Sciatic nerve (tissue), 2 donors: Measurements from ENCODE around the gene TRIM74. TPM values are rescaled to one million over a fixed set of nuclear protein-coding genes. Genes with fewer than 3 reads are reported as not detected.
"Not testable (repeated sequence)": the region's sequence is repeated elsewhere in the genome, so short reads cannot be mapped to it uniquely, and the experiment has no call there.

Experiments used
- ATAC-seq: fragments of 200-7000 bp; cut with Tn5 transposase; one replicate; pipeline ENCODE4 v1.9.1; 2020; ENCODE audit warnings: mild to moderate bottlenecking, moderate library complexity
- DNase-seq: peaks from one replicate; pipeline ENCODE4 v3.0.0-alpha.2; 2020; ENCODE audit warnings: low spot score
- intact Hi-C: fragments of 100-400 bp; cut with DNase I; formaldehyde crosslinking; loops from one replicate; pipeline ENCODE4 v1.14.2; 2022
- total RNA-seq: library from RNA; stranded (reverse); fragmentation: NEBNext Ultra II Directional; extraction: Animal tissue kit (Norgen Biotek cat#: 25700); gene quantifications from one replicate; pipeline ENCODE4 v1.2.1, GENCODE V29; 2021
- donor health status: DM: no; HTN: no; CAD: no.
- donor health status: DM: no; HTN: no; CAD: no.

Gene TRIM74
- total RNA-seq, 1 donor from 2014 or later, result 2.0 TPM

DNA sequence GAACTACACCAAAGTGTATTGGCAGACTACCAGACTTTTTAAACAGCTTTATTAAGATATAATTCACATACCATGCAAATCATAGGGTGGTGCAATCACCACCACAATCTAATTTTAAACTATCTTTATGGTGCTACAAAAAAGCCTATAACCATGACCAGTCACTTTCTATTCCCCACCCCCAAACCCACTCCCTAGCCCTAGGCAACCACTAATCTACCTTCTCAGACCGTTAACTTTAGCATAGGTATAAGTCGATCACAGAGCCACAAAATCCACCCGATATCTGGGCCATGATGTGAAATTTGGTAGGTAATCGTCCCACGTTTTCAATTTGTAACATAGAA, 44.9 kb downstream of the TRIM74 start:
- intact Hi-C loops, result no loop called here
- no peak for DNase-seq
- ATAC-seq, result peak; percentile 5

- no peak for ATAC-seq
- intact Hi-C loops, result no loop called here
- no peak for DNase-seq
These were observed 50.0 kb downstream of the TRIM74 start for GRCh38 chr7:72919256-72919775.

DNA sequence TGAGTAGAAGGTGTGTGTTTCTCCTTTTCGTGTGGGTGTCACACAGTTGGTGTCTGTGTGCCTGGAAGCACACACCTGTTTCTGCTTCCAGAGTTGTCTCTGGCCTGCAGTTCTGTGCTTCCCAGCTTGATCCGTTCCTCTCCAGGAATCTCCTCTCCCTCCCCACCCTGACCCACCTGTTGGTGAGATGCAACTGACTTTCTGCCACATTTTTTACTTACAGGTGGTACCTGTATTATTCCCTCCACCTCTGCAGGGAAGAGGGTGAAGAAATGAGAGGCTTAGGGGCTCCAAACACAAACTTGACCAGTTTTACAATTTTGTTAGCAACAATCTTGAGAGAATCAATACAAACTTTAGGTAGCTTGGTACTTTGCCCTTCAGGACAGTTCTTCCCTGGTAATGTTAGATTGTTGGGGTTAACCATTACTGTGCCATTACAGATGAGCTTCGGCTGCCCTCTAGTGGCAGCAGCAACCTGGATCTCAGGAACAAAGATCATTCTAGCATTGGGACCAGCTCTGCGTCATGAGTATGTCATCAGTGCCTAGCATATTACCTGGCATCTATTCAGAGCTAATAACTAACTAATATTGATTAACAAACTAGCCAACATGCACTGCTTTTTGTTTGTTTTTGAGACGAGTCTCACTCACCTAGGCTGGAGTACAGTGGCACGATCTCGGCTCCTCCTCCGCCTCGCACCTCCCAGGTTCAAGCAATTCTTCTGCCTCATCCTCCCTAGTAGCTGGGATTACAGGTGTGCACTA, 54.3 kb downstream of the TRIM74 start:
- intact Hi-C loops, DNase-seq: not testable (repeated sequence)
- peak; percentile 79 for ATAC-seq

DNA sequence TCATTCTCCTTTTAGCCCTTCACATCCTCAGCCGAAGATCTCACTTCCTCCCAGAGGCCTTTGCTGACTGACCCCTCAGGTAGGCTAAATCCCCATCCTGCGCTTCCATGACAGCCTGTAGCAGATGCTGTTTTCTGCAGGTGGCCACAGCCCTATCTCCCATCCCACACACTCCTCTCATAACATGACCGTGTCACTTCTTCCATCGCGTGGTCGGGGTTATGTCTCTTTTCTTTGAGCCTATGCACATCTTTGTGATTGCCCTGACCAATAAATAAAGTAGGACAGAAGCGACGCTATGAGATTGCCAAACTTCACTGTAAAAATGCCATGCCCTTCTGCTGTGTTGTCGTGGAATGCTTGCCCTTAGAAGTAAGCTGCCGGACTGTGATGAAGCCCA, 55.5 kb downstream of the TRIM74 start:
- intact Hi-C loops, ATAC-seq, DNase-seq: not testable (repeated sequence)

DNA sequence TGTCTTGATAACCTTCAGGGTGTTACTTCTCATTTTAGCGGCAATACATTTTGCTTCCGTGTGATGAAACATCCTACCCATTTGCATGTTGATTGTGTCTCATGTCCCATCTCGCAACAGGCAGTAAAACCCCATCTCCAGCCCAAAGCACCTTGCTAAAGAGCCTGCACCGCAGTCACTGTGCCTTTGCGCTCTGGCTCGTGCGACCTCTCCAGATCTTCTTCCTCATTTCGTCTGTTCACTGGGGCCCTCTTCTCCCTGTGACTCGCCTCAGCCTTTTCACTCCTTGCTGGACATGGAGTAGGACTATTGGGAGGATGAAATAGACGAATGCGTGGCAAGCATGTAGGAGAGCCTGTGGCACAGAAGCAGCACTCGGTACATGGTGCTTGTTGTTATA, 57.9 kb downstream of the TRIM74 start:
- ATAC-seq, result not testable (repeated sequence)

More for the DNA sequence above, 57.9 kb downstream of the TRIM74 start:
- DNase-seq, intact Hi-C loops: not testable (repeated sequence)

Other genes with a start within 250 kb of the TRIM74 start
- 4.8 TPM for gene TYW1B, start 141.3 kb downstream of the TRIM74 start, total RNA-seq
- 32.5 TPM for gene POM121, start 44.4 kb downstream of the TRIM74 start, total RNA-seq
- gene SPDYE8, start 60.3 kb upstream of the TRIM74 start, total RNA-seq, result not detected
- not detected for gene SPDYE11, start 88.4 kb upstream of the TRIM74 start, total RNA-seq
- gene SPDYE9, start 116.6 kb upstream of the TRIM74 start, total RNA-seq, result not detected